ENCODE results near the gene MAP4K5.

The MAP4K5 gene

GRCh38 chr14:50475460-50475859 is 56.9 kb downstream of the MAP4K5 start:
- DNase-seq, result no peak

- DNase-seq, result no peak
Measured at GRCh38 chr14:50471838-50472465, 60.4 kb downstream of the MAP4K5 start.

- DNase-seq, result no peak
Measured at GRCh38 chr14:50469982-50470381, 62.4 kb downstream of the MAP4K5 start.

- no peak for DNase-seq
Measured at GRCh38 chr14:50462111-50462510, 70.3 kb downstream of the MAP4K5 start.

GRCh38 chr14:50453869-50454268 is 78.5 kb downstream of the MAP4K5 start:
- DNase-seq, result no peak

- DNase-seq, result no peak
Measured at GRCh38 chr14:50452979-50453705, 79.2 kb downstream of the MAP4K5 start.

- no peak for DNase-seq
Measured at GRCh38 chr14:50452296-50452695, 80.1 kb downstream of the MAP4K5 start.

- DNase-seq, result no peak
Measured at GRCh38 chr14:50451854-50452253, 80.5 kb downstream of the MAP4K5 start.

- no peak for DNase-seq
Measured at GRCh38 chr14:50447461-50447860, 84.9 kb downstream of the MAP4K5 start.

GRCh38 chr14:50434528-50434927 is 97.8 kb downstream of the MAP4K5 start:
- no peak for DNase-seq

- DNase-seq, result no peak
Measured at GRCh38 chr14:50432131-50432530, 100.2 kb downstream of the MAP4K5 start.

GRCh38 chr14:50425816-50426215 is 106.6 kb downstream of the MAP4K5 start:
- DNase-seq, result no peak

- DNase-seq, result no peak
Measured at GRCh38 chr14:50425105-50425504, 107.3 kb downstream of the MAP4K5 start.

- DNase-seq, result no peak
Measured at GRCh38 chr14:50423529-50423928, 108.8 kb downstream of the MAP4K5 start.

GRCh38 chr14:50421499-50421898 is 110.9 kb downstream of the MAP4K5 start:
- no peak for DNase-seq

- DNase-seq, result peak in 1 of 2 donors; percentile 15
Measured at GRCh38 chr14:50417853-50418252, 114.5 kb downstream of the MAP4K5 start.

- DNase-seq, result no peak
Measured at GRCh38 chr14:50410921-50411320, 121.4 kb downstream of the MAP4K5 start.

- DNase-seq, result no peak
Measured at GRCh38 chr14:50410071-50410470, 122.3 kb downstream of the MAP4K5 start.

GRCh38 chr14:50407111-50407812 is 125.1 kb downstream of the MAP4K5 start:
- DNase-seq, result no peak

GRCh38 chr14:50403419-50403818 is 128.9 kb downstream of the MAP4K5 start:
- DNase-seq, result peak in 1 of 2 donors; percentile 86

- no peak for DNase-seq
Measured at GRCh38 chr14:50402965-50403364, 129.4 kb downstream of the MAP4K5 start.

- DNase-seq, result no peak
Measured at GRCh38 chr14:50400461-50400860, 131.9 kb downstream of the MAP4K5 start.

- no peak for DNase-seq
Measured at GRCh38 chr14:50399251-50400032, 132.9 kb downstream of the MAP4K5 start.
